Islet of Langerhans (tissue), 1 donor: Measurements from ENCODE around the gene IER3.
A peak's percentile ranks its signal among the peaks of the same experiment; 100 is the strongest.

ENCODE experiments used
- FAIRE-seq: peaks from one replicate; lab custom pipeline; 2011; peaks lifted over from hg19 to GRCh38; lab: Jason Lieb, UNC

The IER3 gene, protein sequence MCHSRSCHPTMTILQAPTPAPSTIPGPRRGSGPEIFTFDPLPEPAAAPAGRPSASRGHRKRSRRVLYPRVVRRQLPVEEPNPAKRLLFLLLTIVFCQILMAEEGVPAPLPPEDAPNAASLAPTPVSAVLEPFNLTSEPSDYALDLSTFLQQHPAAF

DNA sequence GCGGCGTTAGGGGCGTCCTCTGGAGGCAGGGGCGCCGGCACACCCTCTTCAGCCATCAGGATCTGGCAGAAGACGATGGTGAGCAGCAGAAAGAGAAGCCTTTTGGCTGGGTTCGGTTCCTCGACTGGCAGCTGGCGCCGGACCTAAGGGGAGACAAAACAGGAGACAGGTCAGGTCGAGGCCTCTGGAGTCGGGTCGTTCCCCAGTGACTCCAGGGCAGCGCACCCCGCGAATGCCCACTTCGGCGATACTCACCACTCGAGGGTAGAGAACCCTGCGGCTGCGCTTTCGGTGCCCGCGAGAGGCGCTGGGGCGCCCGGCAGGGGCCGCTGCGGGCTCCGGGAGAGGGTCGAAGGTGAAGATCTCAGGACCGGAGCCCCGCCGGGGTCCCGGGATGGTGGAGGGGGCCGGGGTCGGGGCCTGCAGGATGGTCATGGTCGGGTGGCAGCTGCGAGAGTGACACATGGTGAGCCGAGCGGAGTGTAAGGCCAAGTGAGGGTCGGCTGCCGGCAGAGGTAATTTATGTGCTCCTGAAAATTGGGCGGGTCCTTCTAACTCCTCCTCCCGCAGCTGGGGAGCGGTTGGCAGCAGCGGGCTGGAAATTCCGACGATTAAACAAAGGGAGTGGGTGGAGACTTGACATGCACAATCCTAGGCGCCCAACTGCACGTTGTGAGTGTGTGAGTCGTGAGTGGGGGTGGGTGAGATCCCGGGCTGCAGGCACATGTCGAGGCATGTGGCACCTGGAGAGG, at the start of gene IER3:
Gene IER3, minus strand, starts transcription at position 494 of the 752 bp plus-strand sequence. Its CDS starts 29 bp downstream, at position 465.
- FAIRE-seq = no peak

DNA sequence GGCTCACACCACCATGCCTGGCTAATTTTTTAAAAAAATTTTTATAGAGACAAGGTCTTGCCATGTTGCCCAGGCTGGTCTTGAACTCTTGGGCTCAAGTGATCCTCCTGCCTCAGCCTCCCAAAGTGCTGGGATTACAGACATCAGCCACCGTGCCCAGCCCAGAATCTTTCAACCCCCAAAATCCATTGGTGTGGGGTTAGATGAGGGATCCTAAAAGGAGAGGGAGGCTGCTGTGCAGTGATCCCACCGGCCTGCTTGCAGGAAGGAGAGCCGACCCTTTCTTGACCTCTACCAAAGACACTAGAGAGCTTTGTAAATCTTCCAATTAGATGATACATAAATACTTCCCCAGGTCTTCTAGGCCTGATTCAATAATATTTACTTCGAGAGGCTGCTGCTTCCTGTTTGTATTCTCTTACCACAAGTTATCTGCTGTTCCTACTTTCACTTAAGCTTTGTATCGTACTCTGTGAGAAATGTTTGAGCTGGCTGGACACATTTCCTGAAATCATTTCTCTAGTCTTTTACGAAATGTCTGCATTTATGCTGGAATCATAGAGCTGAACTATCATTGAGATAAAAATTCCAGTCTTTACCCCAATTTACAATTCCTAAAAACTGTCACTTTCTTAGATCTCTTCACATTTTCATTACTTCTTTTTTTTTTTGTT, 49.3 kb upstream of the IER3 start:
- FAIRE-seq = no peak

DNA sequence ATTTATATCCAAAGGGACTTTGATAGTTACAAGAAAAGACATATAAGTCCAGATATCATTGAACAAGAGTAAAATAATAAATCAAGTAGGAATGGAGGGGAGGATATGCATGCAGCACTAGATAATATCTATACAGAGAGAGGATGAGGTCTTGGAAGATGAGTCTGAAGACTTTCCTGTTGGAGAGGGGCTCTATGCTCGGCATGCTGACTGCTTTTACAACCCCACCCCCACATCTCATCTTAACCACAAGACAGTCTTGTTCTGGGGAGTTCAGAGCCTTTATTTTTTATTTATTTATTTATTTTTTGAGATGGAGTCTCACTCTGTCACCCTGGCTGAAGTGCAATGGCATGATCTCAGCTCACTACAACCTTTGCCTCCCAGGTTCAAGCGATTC, 48.4 kb upstream of the IER3 start:
- no peak for FAIRE-seq

DNA sequence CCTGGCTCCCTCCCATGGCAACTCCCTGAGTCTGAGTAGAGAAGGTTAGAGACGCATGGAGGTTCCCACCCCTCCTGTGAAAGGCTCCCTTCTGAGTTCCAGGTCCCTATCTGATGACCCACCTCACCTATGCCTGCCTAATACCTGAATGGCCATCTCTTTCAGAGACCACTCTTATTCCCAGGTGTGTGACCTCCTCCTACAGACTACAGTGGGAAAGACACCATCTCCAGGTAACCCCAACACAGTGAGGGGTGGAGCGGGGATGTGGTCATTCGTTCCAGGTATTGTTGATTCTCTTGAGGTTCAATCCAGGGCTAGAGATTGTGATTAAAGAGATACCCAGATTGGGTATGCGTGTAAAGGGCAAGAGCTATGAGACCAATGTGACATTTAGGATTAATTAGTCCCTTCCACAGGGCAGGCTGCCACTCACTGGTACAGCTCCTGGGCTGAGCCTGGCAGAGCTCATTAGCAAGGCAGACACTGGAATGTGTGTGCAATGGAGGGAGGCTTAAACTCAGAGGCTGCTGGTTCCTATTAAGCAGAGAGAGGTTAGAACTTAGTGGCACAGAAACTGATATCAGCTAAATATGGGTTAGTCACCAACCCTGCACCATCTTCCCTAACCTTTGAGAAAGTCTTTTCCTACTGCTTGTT, 46.5 kb upstream of the IER3 start:
- no peak for FAIRE-seq

DNA sequence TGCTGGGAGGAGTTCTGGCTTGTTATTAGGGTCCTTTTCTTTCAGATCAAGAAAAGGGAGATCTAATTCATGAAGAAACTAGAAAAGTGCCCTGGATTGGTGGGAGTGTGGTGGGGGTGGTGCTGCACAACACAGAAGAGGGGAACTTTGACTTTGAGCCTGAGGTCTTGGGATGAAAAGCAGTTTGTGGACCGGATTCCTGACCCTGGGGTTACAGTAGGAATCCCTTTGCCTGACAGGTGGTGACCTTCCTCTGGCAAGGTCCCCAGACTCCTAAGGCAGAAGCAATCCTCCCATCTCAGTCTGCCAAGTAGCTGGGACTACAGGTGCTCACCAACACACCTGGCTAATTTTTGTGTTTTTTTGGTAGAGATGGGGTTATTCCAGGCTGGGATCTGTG, 45.3 kb upstream of the IER3 start:
- no peak for FAIRE-seq

DNA sequence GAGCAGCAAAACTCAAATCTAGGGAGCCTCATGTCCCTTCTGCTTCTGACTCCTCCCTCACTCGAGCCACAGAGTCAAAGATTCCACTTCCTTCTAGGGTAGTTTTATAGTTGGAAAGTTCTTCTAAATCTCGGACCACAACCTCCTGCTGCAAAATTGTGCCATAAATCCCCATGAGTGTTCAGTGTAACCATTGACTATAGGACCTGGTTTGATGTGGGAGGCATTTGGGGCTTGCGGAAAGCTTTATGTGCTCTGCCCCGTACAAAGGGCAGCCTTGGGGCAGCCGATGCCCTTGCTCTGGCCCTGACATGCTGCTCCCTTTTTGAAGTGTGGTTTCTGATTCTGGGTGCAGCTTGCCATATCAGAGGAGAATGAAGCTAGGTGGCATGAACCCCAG, 43.6 kb upstream of the IER3 start:
- no peak for FAIRE-seq

DNA sequence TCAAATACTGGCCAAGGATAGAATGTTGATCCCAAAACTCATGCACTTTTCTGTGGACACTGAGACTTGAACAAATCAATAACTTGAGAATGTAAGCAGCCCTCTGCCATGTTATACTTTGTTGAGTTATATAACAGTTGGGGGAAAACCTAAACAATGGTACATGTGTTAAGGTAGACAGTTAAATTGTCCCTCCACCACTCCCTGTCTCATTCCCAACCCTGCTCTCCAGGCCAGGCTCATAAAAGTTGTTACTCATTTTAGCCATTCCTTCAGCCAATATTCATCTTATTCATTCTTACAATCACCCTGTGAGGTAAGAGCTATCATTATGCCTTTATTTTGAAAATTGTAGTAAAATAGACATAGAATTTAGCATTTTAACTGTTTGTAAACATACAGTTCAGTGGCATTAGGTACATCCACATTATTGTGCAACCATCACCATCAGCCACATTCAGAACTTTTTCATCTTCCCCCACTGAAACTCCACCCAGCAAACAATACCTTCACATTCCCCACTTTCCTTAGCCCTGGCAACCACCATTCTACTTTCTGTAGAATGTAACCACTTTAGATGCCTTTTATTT, 38.2 kb upstream of the IER3 start:
- no peak for FAIRE-seq

DNA sequence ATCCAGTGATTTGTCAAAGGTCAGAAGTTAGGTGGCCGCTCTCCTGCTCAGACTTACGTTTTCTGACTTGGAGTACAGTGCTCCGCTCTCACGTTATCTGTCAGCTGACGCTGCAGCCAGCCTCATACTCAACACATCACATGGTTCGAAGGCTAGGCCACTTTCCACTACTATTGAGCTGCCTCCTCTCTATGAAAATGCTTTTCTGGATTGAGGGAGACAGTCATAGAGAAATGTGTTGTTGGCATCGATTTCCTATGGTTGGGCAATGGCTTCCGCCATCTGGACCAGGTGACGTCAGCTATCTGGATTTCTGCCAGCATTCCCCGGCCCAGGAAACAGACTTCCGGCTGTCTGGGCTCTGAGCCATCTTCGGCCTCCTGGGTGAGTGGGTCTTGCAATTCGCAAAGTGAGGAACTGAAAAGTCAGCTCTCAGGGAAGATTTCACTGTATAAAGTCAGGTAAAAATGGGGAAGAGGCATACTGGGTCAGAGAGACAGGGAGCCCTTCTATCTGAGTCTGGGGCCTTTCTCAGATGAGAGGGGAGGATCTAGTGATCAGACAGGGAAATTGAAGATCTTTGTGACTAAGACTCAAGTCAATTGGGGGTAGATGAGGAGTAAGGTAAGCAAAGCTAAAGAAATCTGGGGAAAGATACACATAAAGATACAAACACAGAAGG, 37.5 kb upstream of the IER3 start:
- peak; percentile 98 for FAIRE-seq

DNA sequence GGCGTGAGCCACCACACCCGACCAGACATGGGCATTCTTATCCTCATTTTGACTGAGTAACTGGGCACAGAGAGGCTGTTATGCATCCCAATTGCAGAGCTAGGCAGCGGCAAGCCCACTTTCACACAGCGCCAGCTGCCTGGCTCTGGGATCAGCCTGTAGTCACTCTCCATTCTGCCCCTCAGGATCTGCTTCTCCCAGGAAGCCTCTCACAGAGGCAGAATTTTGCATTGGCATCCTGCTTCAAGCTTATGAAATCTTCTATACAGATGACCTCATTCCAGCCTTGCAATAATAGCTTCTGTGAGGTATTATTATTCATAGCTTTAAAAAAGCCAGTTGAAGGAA, 37.0 kb upstream of the IER3 start:
- FAIRE-seq = no peak

DNA sequence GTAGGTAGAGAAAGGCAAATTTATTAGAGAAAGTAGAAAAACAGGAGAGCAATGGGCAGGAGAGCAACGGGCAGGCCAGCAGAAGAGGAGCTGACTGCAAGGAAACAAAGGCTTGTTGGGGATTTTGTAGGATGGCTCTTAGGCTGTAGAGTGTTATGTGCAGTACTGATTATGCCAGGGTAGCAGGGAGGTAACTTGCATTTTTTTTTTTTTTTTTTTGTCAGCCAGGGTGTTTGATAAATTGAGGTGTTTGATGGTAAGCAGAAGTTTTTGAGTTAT, 36.2 kb upstream of the IER3 start:
- FAIRE-seq = no peak

DNA sequence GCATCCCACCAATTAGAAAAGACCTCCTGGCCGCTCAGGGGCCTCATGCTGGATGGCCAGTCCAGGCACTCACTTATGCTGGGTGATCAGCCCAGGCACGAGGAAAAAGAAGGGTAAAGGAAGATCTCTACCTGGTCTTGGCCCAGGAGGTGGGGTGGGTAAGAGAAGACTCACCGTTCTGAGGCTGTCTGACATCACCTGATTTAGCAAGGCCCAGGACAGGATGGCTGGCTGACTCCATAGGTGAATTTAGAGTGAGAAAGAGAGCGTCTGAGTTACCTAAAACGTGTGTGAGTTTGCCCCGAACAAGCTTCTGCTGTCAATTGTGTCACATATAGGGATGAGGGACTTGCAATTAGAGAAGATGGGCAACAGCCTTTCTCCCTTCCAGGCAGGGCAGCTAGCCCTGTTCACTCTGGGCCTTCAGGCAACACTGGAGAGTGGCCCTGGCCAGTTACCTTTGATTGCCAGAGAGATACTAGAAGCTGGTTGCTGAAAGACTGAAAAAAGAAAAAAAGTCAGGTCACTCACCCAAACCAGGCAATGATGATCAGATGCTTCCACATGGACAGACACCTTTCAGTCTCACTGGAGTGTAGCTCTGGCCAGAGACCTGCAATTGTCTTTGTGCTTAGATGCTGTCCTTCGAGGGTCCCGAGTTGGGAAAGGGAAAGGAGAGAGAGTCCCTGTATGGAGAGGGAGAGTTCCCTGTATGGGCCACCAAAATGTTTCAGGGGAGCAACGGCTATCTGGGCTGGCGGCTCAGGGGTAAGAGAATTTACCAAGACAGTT, 35.7 kb upstream of the IER3 start:
- no peak for FAIRE-seq

DNA sequence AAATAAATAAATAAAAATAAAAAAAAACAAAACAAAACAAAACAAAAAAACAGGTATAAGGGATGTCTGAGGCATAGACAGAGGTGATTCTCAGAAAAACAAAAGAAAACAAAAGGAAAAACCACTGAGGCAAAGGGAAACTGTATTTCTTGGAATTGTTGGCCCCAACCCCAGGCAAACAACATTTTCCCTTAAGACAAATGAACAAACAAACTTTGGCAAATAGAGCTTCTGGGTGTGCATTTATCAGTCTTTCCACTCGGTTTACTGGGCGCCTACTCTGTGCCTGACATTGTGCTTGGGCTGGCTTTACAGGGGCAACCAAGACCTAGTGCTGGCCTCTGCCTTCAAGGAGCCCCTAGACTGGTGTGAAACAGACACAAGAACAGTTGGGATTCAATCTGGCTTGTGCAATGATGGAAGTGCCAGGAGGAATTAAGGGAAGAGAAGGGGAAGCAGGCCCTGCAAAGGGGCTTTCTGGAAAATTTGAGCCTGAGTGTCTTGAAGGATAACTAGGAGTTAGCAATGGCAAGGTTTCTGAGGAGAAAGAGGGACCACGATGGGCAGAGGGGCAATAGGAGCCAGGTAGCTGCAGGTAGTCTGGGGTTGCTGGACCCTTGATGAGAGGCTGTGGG, 33.8 kb upstream of the IER3 start:
- no peak for FAIRE-seq

DNA sequence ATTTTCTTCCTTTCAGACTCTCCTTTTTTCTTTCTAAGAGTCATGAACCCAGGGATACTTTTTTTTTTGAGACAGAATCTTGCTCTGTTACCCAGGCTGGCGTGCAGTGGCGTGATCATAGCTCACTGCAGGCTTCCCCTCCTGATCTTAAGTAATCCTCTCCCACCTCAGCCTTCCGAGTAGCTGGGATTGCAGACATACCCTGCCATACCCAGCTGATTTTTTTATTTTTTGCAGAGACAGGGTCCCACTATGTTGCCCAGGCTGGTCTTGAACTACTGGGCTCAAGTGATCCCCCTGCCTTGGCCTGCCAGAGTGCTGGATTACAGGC, 32.8 kb upstream of the IER3 start:
- no peak for FAIRE-seq

DNA sequence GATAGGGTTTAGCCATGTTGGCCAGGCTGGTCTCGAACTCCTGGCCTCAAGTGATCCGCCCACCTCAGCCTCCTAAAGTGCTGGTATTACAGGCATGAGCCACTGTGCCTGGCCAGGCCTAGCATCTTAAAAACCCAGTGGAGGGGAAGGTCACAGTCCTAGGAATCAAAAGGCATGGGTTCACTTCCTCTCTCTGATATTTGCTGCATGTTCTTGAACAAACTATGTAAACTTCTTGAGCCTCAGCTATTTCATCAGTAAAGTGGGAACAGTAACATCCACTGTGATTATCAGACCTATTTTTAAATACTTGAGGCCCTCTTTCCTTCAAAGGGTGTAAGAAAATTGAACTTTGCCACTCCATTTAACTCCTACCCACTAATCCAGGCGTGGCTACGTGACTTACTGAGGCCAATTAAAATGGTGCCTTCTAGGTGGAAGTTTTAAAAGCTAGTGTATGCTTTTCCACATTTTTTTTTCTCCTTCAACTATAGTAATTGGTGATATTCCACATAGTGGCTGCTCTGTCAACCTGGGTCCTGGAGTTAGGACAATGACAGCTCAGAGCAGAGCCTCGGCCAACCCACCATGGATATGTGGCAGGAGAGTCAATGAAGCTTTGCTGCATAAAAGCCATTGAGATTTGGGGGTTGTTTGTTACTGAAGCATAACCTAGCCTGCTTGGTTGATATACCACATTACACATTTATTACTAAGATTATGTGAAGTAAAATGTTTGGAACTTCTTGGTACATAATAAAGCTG, 32.2 kb upstream of the IER3 start:
- FAIRE-seq = no peak

DNA sequence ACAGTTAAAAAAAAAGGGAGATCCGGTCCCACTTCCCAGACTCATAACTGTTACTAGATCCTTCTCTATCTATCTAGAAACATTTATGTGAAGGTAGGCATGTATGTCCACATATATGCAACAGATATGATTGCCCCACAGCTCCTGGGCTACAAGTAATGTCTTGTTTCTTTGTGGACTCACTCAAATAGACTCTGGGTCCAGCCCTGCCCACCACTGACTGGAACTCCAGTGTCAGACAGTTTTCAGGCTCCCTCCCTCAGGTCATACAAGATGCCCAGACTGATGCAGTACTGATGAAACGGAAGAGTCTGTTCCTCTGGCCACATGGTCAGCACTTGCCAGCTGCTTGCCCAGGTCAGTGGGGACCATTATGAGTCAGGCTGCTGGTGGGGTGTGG, 30.8 kb upstream of the IER3 start:
- FAIRE-seq = no peak

DNA sequence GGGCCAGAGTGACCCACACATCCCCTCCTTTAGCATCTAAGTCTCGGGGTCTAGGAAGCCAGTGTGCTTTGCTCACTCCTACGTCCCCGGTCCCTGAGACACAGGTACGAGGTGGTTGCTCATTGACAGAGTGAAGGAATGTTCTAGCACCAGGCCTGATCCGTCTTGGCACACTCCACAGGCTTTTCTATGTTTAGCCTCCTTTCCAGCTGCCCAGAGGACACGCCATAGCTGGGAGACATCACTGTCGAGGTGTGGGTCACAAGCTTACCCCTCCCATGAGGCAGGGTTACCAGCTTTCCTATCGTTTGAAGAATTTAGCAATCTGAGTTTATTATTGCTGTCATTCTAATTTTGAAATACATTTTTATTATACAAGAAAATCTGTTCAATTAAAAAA, 30.4 kb upstream of the IER3 start:
- FAIRE-seq = no peak

DNA sequence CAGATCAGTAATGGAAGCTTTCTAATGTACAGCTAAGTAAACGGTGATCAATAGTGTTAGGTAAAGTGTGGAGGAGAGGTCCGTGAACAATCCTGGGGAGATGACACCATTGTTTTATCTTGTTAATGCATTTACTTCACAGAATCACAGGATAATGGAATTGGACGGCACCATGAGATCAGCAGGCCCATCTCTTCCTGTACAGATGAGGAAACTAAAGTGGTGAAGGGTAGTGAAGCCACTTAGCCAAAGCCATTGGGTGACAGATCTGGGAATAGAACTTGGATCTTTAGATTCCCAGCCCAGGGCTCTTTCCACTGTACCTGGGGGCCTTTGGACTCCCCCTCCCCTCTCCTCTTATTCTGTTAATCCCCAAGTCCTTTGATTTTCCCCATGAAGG, 26.2 kb upstream of the IER3 start:
- no peak for FAIRE-seq

DNA sequence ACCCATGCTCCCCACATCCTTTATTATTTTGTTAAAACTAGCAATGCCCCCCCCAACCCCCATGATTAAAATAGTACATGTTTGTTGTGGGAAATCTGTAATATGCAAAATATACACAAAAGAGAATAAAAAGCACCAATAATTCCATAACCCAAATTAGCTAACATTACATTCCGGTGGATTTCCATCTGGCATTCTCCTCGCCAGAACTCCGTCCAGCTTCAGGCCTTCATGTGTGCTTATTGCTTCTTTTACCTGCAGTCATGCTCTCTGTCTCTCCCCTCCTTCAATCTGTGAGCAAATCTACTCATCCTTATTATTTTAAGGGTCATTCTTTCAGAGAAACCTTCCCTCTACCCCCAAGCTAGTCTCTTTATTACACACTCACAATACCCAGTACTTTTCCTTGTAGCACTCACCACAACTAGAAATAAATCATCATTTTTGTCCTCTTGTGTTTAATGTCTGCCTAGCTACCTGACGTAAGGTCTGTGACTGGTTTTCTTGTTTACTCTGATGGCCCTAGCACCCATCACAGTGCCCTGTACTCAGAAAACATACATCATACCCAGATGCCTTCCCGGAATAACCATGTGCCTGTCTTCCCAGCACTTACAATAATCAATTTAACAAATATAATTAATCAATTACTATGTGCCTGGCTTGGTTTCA, 25.6 kb upstream of the IER3 start:
- FAIRE-seq = no peak

DNA sequence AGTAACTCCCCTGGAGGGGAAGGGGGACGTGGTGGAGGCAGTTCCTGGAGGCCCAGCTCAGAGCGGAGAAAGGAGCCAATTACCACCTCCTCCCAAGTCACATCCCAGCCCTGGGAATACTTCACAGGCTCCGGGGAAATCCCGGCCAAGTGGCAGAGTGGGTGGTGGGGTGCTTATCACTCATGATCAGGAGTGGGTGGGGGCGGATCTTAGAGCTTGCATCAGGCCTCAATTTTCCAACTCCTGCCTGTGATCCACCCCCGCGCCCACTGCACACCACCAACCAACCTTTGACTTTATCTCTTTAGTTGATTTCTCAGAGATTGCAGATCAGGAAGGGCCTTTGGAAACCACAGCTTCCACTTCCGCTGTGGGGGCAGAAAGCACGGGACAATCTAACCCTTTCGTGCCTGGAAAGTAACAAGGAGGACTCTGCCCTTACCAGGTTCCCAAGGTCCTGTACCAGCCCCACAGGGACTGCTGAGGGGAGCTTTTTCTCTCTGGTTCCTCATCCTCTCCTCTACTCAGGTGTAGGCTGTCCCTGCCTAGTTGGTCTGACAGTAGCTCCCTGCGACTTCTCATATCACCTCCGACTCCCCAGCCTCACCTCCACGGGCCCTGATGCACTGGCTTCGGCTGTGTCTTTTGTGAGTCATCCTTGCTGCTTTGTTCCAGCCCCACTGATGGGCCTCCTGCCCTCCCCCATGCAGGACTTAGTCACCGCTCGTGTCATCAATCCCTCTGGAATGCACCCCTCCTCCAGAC, 24.9 kb upstream of the IER3 start:
- FAIRE-seq = no peak
